Mesodermal cell (in vitro differentiated cells): ENCODE data around the gene MT3.

ENCODE experiments used
- H3K27ac ChIP-seq: 2 replicates; pipeline ENCODE4 v1.7.0; 2013; ENCODE audit warnings: mild to moderate bottlenecking, low read depth, low read length, moderate library complexity; ENCODE audit not compliant: severe bottlenecking
- H3K36me3 ChIP-seq: 2 replicates; pipeline ENCODE4 v1.7.1; 2013; ENCODE audit warnings: mild to moderate bottlenecking, low read length, moderate library complexity; ENCODE audit not compliant: control insufficient read depth, insufficient read depth
- H3K4me1 ChIP-seq: one replicate; pipeline ENCODE4 v1.7.1; 2013; ENCODE audit warnings: mild to moderate bottlenecking, low read length; ENCODE audit not compliant: insufficient read depth, control insufficient read depth, poor library complexity, severe bottlenecking
- H3K4me3 ChIP-seq: 2 replicates; pipeline ENCODE4 v1.7.0; 2013; ENCODE audit warnings: low read length, control low read depth, mild to moderate bottlenecking; ENCODE audit not compliant: insufficient read depth, poor library complexity, severe bottlenecking; ENCODE audit errors: extremely low read depth
- H3K9me3 ChIP-seq: 2 replicates; pipeline ENCODE4 v1.7.1; 2013; ENCODE audit warnings: mild to moderate bottlenecking, low read length, moderate library complexity; ENCODE audit not compliant: control insufficient read depth
- WGBS, 2 experiments: methylation state at CpG; one replicate each; pipeline ENCODE4 v1.1.5; 2013; ENCODE audit warnings: missing lambda C conversion rate in 2 of 2; ENCODE audit not compliant: insufficient coverage in 2 of 2; 5-methylcytosine and 5-hydroxymethylcytosine counted together

Gene MT3

GRCh38 chr16:56640076-56640475, 50.7 kb downstream of the MT3 start:
- no peak overlapping the region for H3K4me3 ChIP-seq
- no CpG with 5 or more reads among the region's 1 CpG for WGBS, 2 experiments
- peaks cover 3% of the 10 kb centered on the region for H3K4me1 ChIP-seq
- H3K36me3 ChIP-seq, result no peaks in the 10 kb centered on the region
- H3K27ac ChIP-seq, result no peak overlapping the region
- H3K9me3 ChIP-seq, result no peaks in the 10 kb centered on the region
